Adipose tissue (tissue), 3 donors: Measurements from ENCODE around the gene RUNX1. TPM values are rescaled to one million over a fixed set of nuclear protein-coding genes. Genes with fewer than 3 reads are reported as not detected.

Source experiments
- H3K27ac ChIP-seq: one replicate; pipeline ENCODE4 v1.5.1; 2013; ENCODE audit warnings: low read depth, low read length
- WGBS, 3 donors: extraction: QIAGEN DNeasy Blood & Tissue Kit; methylation state at CpG; one replicate each; pipeline ENCODE4 v1.1.7; 2013; 5-methylcytosine and 5-hydroxymethylcytosine counted together
- polyA plus RNA-seq, 3 donors: library from polyadenylated mRNA; stranded (reverse); fragments of 200-250 nt; gene quantifications; one replicate each; pipeline ENCODE4 v1.2.3, GENCODE V29; 2013
- donor health status: healthy with polysubstance abuse.
- donor health status: Bipolar disorder and iron deficiency.
- donor health status: healthy.

RUNX1 gene
- polyA plus RNA-seq, 3 donors, result 1.2 to 38.1 (median 10.8) TPM

GRCh38 chr21:34926803-34927467 lies 122.2 kb downstream of the RUNX1 start:
- 27 to 35% (median 30%) methylated on average over 6 of the region's 6 CpGs for WGBS, 3 donors
- H3K27ac ChIP-seq, result no peak overlapping the region

GRCh38 chr21:34925597-34925996 lies 123.5 kb downstream of the RUNX1 start:
- H3K27ac ChIP-seq, result no peak overlapping the region
- 71 to 85% (median 77%) methylated on average over 4 of the region's 4 CpGs for WGBS, 3 donors

- no peak overlapping the region for H3K27ac ChIP-seq
- WGBS, 3 donors, result 83 to 91% (median 90%) methylated on average over 1 of the region's 1 CpG
These were observed 124.2 kb downstream of the RUNX1 start for GRCh38 chr21:34924771-34925419.

- no peak overlapping the region for H3K27ac ChIP-seq
- WGBS, 3 donors, result 71 to 92% (median 77%) methylated on average over 3 of the region's 3 CpGs
These were observed 124.9 kb downstream of the RUNX1 start for GRCh38 chr21:34924194-34924593.

GRCh38 chr21:34923626-34924025 lies 125.5 kb downstream of the RUNX1 start:
- 83 to 95% (median 94%) methylated on average over 4 of the region's 4 CpGs for WGBS, 3 donors
- no peak overlapping the region for H3K27ac ChIP-seq

GRCh38 chr21:34923202-34923601 lies 125.9 kb downstream of the RUNX1 start:
- 63 to 79% (median 68%) methylated on average over 4 of the region's 4 CpGs for WGBS, 3 donors

GRCh38 chr21:34922479-34922878 lies 126.6 kb downstream of the RUNX1 start:
- H3K27ac ChIP-seq, result no peak overlapping the region

More at GRCh38 chr21:34923202-34923601, 125.9 kb downstream of the RUNX1 start:
- no peak overlapping the region for H3K27ac ChIP-seq

- no peak overlapping the region for H3K27ac ChIP-seq
These were observed 128.0 kb downstream of the RUNX1 start for GRCh38 chr21:34921151-34921550.

- WGBS, 3 donors, result 59 to 65% (median 60%) methylated on average over 6 of the region's 6 CpGs
- no peak overlapping the region for H3K27ac ChIP-seq
These were observed 129.7 kb downstream of the RUNX1 start for GRCh38 chr21:34919406-34919805.

GRCh38 chr21:34916446-34916845 lies 132.7 kb downstream of the RUNX1 start:
- WGBS, 3 donors, result 61 to 81% (median 70%) methylated on average over 7 of the region's 7 CpGs
- H3K27ac ChIP-seq, result no peak overlapping the region

- no peak overlapping the region for H3K27ac ChIP-seq
These were observed 133.7 kb downstream of the RUNX1 start for GRCh38 chr21:34915364-34915841.

GRCh38 chr21:34914239-34914638 lies 134.9 kb downstream of the RUNX1 start:
- 40 to 78% (median 52%) methylated on average over 3 of the region's 3 CpGs for WGBS, 3 donors
- H3K27ac ChIP-seq, result no peak overlapping the region

- H3K27ac ChIP-seq, result no peak overlapping the region
- WGBS, 3 donors, result 51 to 62% (median 55%) methylated on average over 5 of the region's 5 CpGs
These were observed 135.3 kb downstream of the RUNX1 start for GRCh38 chr21:34913811-34914210.

GRCh38 chr21:34912022-34912945 lies 136.8 kb downstream of the RUNX1 start:
- no peak overlapping the region for H3K27ac ChIP-seq
- 74 to 82% (median 78%) methylated on average over 11 of the region's 11 CpGs for WGBS, 3 donors

GRCh38 chr21:34911360-34911759 lies 137.7 kb downstream of the RUNX1 start:
- no peak overlapping the region for H3K27ac ChIP-seq
- WGBS, 3 donors, result 64 to 83% (median 72%) methylated on average over 2 of the region's 2 CpGs

- H3K27ac ChIP-seq, result no peak overlapping the region
- WGBS, 3 donors, result 73 to 93% (median 75%) methylated on average over 4 of the region's 4 CpGs
These were observed 138.7 kb downstream of the RUNX1 start for GRCh38 chr21:34910396-34910795.

GRCh38 chr21:34909492-34910292 lies 139.4 kb downstream of the RUNX1 start:
- 42 to 68% (median 50%) methylated on average over 3 of the region's 3 CpGs for WGBS, 3 donors
- H3K27ac ChIP-seq, result no peak overlapping the region

- WGBS, 3 donors, result 5 to 18% (median 13%) methylated on average over 3 of the region's 3 CpGs
- no peak overlapping the region for H3K27ac ChIP-seq
These were observed 140.6 kb downstream of the RUNX1 start for GRCh38 chr21:34908419-34909055.
